ENCODE results near the gene ZNF530.

The ZNF530 gene

GRCh38 chr19:57642396-57643046 is 42.8 kb downstream of the ZNF530 start:
- Histone ChIP-seq H3K36me3 (ENCODE audit: insufficient read depth, insufficient read length, low read length) (peaks cover 43% of the 10 kb centered on the region), H3K27me3 (ENCODE audit: insufficient read depth, insufficient read length) (no peaks in the 10 kb centered on the region)

GRCh38 chr19:57643734-57644133 is 44.0 kb downstream of the ZNF530 start:
- H3K9me3 ChIP-seq (ENCODE audit: insufficient read depth, low read length), result no peaks in the 10 kb centered on the region
- H3K36me3 ChIP-seq (ENCODE audit: insufficient read depth, insufficient read length, low read length), result peaks cover 41% of the 10 kb centered on the region
- no peak overlapping the region for H3K4me3 ChIP-seq (ENCODE audit: insufficient read length, low read depth)
- no peak for DNase-seq (ENCODE audit: low read depth, low spot score)
- H3K4me1 ChIP-seq (ENCODE audit: insufficient read depth, insufficient read length), result no peaks in the 10 kb centered on the region
- H3K9ac ChIP-seq (ENCODE audit: insufficient read length, low read depth), result no peak overlapping the region
- TF ChIP-seq ZNF274 (IDR thresholded peaks at IDR 0.05; ENCODE audit: low read depth, low read length) (no peak), YY1 (IDR thresholded peaks at IDR 0.05; ENCODE audit: insufficient read depth, insufficient read length) (no peak), SUZ12 (IDR thresholded peaks at IDR 0.05; ENCODE audit: extremely low read depth, insufficient read depth, insufficient read length) (no peak)
- no peaks in the 10 kb centered on the region for H3K27me3 ChIP-seq (ENCODE audit: insufficient read depth, insufficient read length)

More at GRCh38 chr19:57642396-57643046, 42.8 kb downstream of the ZNF530 start:
- Histone ChIP-seq H3K9ac (ENCODE audit: insufficient read length, low read depth) (no peak overlapping the region), H3K4me3 (ENCODE audit: insufficient read length, low read depth) (no peak overlapping the region), H3K4me1 (ENCODE audit: insufficient read depth, insufficient read length) (no peaks in the 10 kb centered on the region), H3K9me3 (ENCODE audit: insufficient read depth, low read length) (peaks cover 5% of the 10 kb centered on the region)
- DNase-seq (ENCODE audit: low read depth, low spot score), result no peak
- TF ChIP-seq ZNF274 (IDR thresholded peaks at IDR 0.05; ENCODE audit: low read depth, low read length) (no peak), YY1 (IDR thresholded peaks at IDR 0.05; ENCODE audit: insufficient read depth, insufficient read length) (no peak), SUZ12 (IDR thresholded peaks at IDR 0.05; ENCODE audit: extremely low read depth, insufficient read depth, insufficient read length) (no peak)

DNA sequence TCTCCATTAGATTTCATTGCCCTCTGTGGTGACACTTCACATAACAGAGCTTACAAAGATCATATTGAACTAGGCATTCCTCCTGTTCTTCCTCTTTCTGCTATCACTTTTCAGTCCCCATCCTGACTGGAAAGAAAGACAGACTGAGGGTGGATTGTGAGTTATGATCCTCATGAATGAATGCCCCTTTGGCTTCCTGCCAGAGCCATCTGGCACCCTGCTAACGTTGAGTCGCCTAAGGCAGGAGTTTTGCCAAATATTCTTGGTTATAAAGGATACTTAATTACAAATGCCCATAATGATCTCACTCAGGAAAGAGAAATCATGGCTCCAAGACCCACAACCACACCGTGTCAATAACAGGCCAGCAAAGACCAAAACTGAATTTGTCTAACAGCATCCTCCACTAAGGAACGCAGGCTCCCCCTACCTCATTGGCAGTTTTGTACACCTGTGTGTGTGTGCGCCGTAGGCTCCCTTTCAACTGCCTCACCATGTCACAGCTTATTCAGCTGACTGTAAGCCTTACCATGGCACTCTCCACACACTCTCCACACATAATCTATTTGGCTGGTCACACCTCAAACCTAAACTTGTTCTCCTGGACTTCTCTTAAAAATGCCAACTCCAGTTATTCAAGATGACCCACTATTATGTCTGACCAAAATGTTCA is 48.8 kb downstream of the ZNF530 start:
- no peak for DNase-seq (ENCODE audit: low read depth, low spot score)
- no peak overlapping the region for H3K9ac ChIP-seq (ENCODE audit: insufficient read length, low read depth)
- no peaks in the 10 kb centered on the region for H3K27me3 ChIP-seq (ENCODE audit: insufficient read depth, insufficient read length)
- H3K4me1 ChIP-seq (ENCODE audit: insufficient read depth, insufficient read length), result no peaks in the 10 kb centered on the region
- peaks cover under 1% of the 10 kb centered on the region; the same call in 1 of the 2 replicates for H3K9me3 ChIP-seq (ENCODE audit: insufficient read depth, low read length)
- no peak for TF ChIP-seq YY1 (IDR thresholded peaks at IDR 0.05; ENCODE audit: insufficient read depth, insufficient read length)
- TF ChIP-seq SUZ12 (IDR thresholded peaks at IDR 0.05; ENCODE audit: extremely low read depth, insufficient read depth, insufficient read length), result no peak
- no peak for TF ChIP-seq ZNF274 (IDR thresholded peaks at IDR 0.05; ENCODE audit: low read depth, low read length)
- H3K4me3 ChIP-seq (ENCODE audit: insufficient read length, low read depth), result no peak overlapping the region
- peaks cover under 1% of the 10 kb centered on the region for H3K36me3 ChIP-seq (ENCODE audit: insufficient read depth, insufficient read length, low read length)

- TF ChIP-seq YY1 (IDR thresholded peaks at IDR 0.05; ENCODE audit: insufficient read depth, insufficient read length) (no peak), SUZ12 (IDR thresholded peaks at IDR 0.05; ENCODE audit: extremely low read depth, insufficient read depth, insufficient read length) (no peak), ZNF274 (IDR thresholded peaks at IDR 0.05; ENCODE audit: low read depth, low read length) (no peak)
- no peaks in the 10 kb centered on the region for H3K4me1 ChIP-seq (ENCODE audit: insufficient read depth, insufficient read length)
- H3K4me3 ChIP-seq (ENCODE audit: insufficient read length, low read depth), result no peak overlapping the region
- H3K9ac ChIP-seq (ENCODE audit: insufficient read length, low read depth), result no peak overlapping the region
- no peaks in the 10 kb centered on the region for H3K27me3 ChIP-seq (ENCODE audit: insufficient read depth, insufficient read length)
- H3K36me3 ChIP-seq (ENCODE audit: insufficient read depth, insufficient read length, low read length), result no peaks in the 10 kb centered on the region
- no peak for DNase-seq (ENCODE audit: low read depth, low spot score)
- peaks cover 4% of the 10 kb centered on the region; the same call in 1 of the 2 replicates for H3K9me3 ChIP-seq (ENCODE audit: insufficient read depth, low read length)
Observed at GRCh38 chr19:57651654-57651996, 51.9 kb downstream of the ZNF530 start.

DNA sequence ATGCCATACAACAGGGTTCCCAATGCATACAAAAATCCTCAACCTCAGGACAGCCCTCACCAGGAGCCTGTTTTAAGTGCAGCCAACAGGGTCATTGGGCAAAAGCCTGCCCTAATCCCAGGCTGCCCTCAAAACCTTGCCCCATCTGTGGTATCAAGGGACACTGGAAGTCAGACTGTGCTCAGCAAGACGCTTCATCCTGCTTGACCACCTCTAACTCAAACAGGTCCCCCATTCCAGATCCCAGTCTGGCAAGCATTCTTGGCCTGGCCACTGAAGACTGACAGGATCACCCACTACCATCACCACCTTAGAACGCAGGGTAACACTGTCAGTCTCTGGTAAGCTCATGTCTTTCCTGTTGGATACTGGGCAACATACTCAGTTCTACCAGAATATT is 54.0 kb downstream of the ZNF530 start:
- Histone ChIP-seq H3K4me3 (ENCODE audit: insufficient read length, low read depth) (no peak overlapping the region), H3K9me3 (ENCODE audit: insufficient read depth, low read length) (peaks cover 4% of the 10 kb centered on the region; the same call in 1 of the 2 replicates), H3K9ac (ENCODE audit: insufficient read length, low read depth) (no peak overlapping the region), H3K27me3 (ENCODE audit: insufficient read depth, insufficient read length) (no peaks in the 10 kb centered on the region), H3K36me3 (ENCODE audit: insufficient read depth, insufficient read length, low read length) (no peaks in the 10 kb centered on the region), H3K4me1 (ENCODE audit: insufficient read depth, insufficient read length) (no peaks in the 10 kb centered on the region)
- TF ChIP-seq YY1 (IDR thresholded peaks at IDR 0.05; ENCODE audit: insufficient read depth, insufficient read length), result no peak
- TF ChIP-seq SUZ12 (IDR thresholded peaks at IDR 0.05; ENCODE audit: extremely low read depth, insufficient read depth, insufficient read length), result no peak
- TF ChIP-seq ZNF274 (IDR thresholded peaks at IDR 0.05; ENCODE audit: low read depth, low read length), result no peak
- no peak for DNase-seq (ENCODE audit: low read depth, low spot score)

DNA sequence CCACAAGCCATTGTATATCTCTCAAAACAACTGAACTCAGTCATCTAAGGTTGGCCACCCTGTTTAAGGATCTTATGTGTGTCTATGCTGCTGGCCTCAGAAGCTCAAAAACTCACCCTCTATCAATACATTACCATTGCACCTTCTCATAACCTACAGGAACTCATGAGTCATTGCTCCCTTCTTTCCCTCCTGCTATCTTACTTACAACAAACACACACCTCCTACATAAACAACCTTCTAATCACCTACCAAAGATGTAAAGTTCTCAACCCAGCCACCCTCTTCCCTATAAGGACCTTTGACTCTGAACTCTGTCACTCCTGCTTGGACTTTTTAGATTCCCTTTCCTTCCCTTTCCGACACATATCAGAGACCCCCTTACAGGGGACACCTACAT is 55.8 kb downstream of the ZNF530 start:
- H3K36me3 ChIP-seq (ENCODE audit: insufficient read depth, insufficient read length, low read length), result no peaks in the 10 kb centered on the region
- H3K9me3 ChIP-seq (ENCODE audit: insufficient read depth, low read length), result peaks cover 4% of the 10 kb centered on the region; the same call in 1 of the 2 replicates
- no peak overlapping the region for H3K9ac ChIP-seq (ENCODE audit: insufficient read length, low read depth)
- H3K27me3 ChIP-seq (ENCODE audit: insufficient read depth, insufficient read length), result peaks cover 4% of the 10 kb centered on the region
- DNase-seq (ENCODE audit: low read depth, low spot score), result no peak
- no peaks in the 10 kb centered on the region for H3K4me1 ChIP-seq (ENCODE audit: insufficient read depth, insufficient read length)
- H3K4me3 ChIP-seq (ENCODE audit: insufficient read length, low read depth), result no peak overlapping the region
- TF ChIP-seq SUZ12 (IDR thresholded peaks at IDR 0.05; ENCODE audit: extremely low read depth, insufficient read depth, insufficient read length) (no peak), YY1 (IDR thresholded peaks at IDR 0.05; ENCODE audit: insufficient read depth, insufficient read length) (no peak), ZNF274 (IDR thresholded peaks at IDR 0.05; ENCODE audit: low read depth, low read length) (no peak)

DNA sequence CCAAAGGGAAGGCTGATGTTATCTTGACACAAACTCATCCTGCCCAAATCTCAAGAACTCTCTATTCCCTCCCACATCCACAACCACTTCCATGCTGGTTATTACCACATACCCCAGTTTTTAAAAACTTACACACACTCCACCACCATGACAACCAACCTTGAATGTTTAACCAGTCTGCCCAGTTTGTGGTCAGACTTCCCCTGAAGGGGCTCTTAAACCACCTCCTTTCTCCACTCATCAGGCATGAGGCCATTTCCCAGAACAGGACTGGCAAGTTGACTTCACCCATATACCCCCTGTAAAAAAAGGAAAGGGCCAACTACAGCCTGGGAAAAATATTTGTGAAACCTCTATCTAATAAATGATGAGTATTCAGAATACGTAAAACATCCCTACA is 56.7 kb downstream of the ZNF530 start:
- Histone ChIP-seq H3K27me3 (ENCODE audit: insufficient read depth, insufficient read length) (peaks cover 5% of the 10 kb centered on the region), H3K9me3 (ENCODE audit: insufficient read depth, low read length) (peaks cover 4% of the 10 kb centered on the region; the same call in 1 of the 2 replicates), H3K9ac (ENCODE audit: insufficient read length, low read depth) (no peak overlapping the region), H3K36me3 (ENCODE audit: insufficient read depth, insufficient read length, low read length) (no peaks in the 10 kb centered on the region), H3K4me1 (ENCODE audit: insufficient read depth, insufficient read length) (no peaks in the 10 kb centered on the region), H3K4me3 (ENCODE audit: insufficient read length, low read depth) (no peak overlapping the region)
- TF ChIP-seq SUZ12 (IDR thresholded peaks at IDR 0.05; ENCODE audit: extremely low read depth, insufficient read depth, insufficient read length), result no peak
- TF ChIP-seq YY1 (IDR thresholded peaks at IDR 0.05; ENCODE audit: insufficient read depth, insufficient read length), result no peak
- no peak for TF ChIP-seq ZNF274 (IDR thresholded peaks at IDR 0.05; ENCODE audit: low read depth, low read length)
- DNase-seq (ENCODE audit: low read depth, low spot score), result no peak

Data from NT2/D1 (cell line).